ENCODE measurements around the gene SPON2. TPM values are rescaled to one million over a fixed set of nuclear protein-coding genes. Genes with fewer than 3 reads are reported as not detected.

The SPON2 gene
- total and polyA plus RNA-seq, 2 of the 4 experiments (the other 2 are of a cell fraction): 21.1 to 177 TPM

DNA sequence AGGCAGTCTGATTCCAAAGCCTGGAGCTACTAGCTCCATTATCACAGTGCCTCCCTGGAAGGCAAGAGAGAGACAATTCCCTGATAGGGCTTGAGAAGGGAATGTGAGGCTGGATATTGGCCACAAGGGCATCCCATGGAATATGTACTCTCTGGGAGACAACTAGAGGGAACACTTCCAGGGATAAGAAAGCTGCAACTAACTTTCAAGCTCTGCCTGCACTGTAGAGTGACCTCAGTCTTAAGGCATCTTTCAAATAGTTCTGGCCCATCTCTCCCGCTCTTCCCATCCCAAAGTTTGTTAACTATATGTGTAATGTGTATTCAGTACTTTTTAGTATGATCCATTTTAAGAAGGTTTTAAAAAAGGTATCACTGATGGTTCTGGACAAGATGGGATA is 45.9 kb downstream of the SPON2 start:
- POLR2A ChIA-PET (ENCODE audit: unreplicated experiment): interaction anchor here (0.5 kb wide), 1 partner anchor 22 kb away, joined by 4 read pairs; no protein-coding TSS in a partner anchor
- TF ChIP-seq, protein P1, sequence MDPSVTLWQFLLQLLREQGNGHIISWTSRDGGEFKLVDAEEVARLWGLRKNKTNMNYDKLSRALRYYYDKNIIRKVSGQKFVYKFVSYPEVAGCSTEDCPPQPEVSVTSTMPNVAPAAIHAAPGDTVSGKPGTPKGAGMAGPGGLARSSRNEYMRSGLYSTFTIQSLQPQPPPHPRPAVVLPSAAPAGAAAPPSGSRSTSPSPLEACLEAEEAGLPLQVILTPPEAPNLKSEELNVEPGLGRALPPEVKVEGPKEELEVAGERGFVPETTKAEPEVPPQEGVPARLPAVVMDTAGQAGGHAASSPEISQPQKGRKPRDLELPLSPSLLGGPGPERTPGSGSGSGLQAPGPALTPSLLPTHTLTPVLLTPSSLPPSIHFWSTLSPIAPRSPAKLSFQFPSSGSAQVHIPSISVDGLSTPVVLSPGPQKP (IDR thresholded peaks at IDR 0.05; ENCODE audit: borderline replicate concordance, low read depth, low read length): no peak
- TF ChIP-seq RCOR1 (IDR thresholded peaks at IDR 0.05; ENCODE audit: insufficient replicate concordance, low read length) (no peak), RFX5 (IDR thresholded peaks at IDR 0.05; ENCODE audit: low read depth, low read length) (no peak), CHD1 (IDR thresholded peaks at IDR 0.05; ENCODE audit: low read depth, low read length) (no peak), MXI1 (IDR thresholded peaks at IDR 0.05; ENCODE audit: borderline replicate concordance, low read depth, low read length) (no peak), MAFK (IDR thresholded peaks at IDR 0.05; ENCODE audit: low read depth, low read length) (no peak), NFE2L2 (IDR thresholded peaks at IDR 0.05; ENCODE audit: low read depth, low read length) (no peak), BHLHE40 (IDR thresholded peaks at IDR 0.05; ENCODE audit: low read depth, low read length) (no peak), FOS (IDR thresholded peaks at IDR 0.05; ENCODE audit: low read depth, low read length) (no peak), SMC3 (IDR thresholded peaks at IDR 0.05; ENCODE audit: low read depth, low read length) (no peak), POLR2A (IDR thresholded peaks at IDR 0.05; ENCODE audit: low read depth, low read length) (no peak), RAD21 (IDR thresholded peaks at IDR 0.05; ENCODE audit: low read length) (no peak), MAZ (IDR thresholded peaks at IDR 0.05; ENCODE audit: borderline replicate concordance, low read depth, low read length) (no peak), CEBPB (IDR thresholded peaks at IDR 0.05; ENCODE audit: low read depth, low read length) (no peak)
- TF ChIP-seq, protein P2, sequence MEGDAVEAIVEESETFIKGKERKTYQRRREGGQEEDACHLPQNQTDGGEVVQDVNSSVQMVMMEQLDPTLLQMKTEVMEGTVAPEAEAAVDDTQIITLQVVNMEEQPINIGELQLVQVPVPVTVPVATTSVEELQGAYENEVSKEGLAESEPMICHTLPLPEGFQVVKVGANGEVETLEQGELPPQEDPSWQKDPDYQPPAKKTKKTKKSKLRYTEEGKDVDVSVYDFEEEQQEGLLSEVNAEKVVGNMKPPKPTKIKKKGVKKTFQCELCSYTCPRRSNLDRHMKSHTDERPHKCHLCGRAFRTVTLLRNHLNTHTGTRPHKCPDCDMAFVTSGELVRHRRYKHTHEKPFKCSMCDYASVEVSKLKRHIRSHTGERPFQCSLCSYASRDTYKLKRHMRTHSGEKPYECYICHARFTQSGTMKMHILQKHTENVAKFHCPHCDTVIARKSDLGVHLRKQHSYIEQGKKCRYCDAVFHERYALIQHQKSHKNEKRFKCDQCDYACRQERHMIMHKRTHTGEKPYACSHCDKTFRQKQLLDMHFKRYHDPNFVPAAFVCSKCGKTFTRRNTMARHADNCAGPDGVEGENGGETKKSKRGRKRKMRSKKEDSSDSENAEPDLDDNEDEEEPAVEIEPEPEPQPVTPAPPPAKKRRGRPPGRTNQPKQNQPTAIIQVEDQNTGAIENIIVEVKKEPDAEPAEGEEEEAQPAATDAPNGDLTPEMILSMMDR (conservative IDR thresholded peaks at IDR 0.05; ENCODE audit: low read depth, low read length): no peak
- TF ChIP-seq, protein P3, sequence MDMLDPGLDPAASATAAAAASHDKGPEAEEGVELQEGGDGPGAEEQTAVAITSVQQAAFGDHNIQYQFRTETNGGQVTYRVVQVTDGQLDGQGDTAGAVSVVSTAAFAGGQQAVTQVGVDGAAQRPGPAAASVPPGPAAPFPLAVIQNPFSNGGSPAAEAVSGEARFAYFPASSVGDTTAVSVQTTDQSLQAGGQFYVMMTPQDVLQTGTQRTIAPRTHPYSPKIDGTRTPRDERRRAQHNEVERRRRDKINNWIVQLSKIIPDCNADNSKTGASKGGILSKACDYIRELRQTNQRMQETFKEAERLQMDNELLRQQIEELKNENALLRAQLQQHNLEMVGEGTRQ (IDR thresholded peaks at IDR 0.05; ENCODE audit: low read depth, low read length): no peak
- no TSS peak for BruUV-seq (replicated peaks)
- ATAC-seq (ENCODE audit: low read depth) (peak; percentile 31; the same call in 1 of the 2 replicates), DNase-seq (peak; percentile 33)
- CTCF ChIA-PET: no interaction called here
- no peak overlapping the region for H3K9ac ChIP-seq (ENCODE audit: low read depth, low read length)
- no peaks in the 10 kb centered on the region for H3K4me1 ChIP-seq (ENCODE audit: control insufficient read depth, insufficient read depth, low read length)
- intact Hi-C loops (cut with micrococcal nuclease) (no loop called here), in situ Hi-C loops (cut with MboI; ENCODE audit: low sequenced_read_pairs) (no loop called here), dilution Hi-C loops (cut with HindIII; ENCODE audit: low sequenced_read_pairs, unreplicated experiment) (no loop called here)
- no peak overlapping the region for H2AFZ ChIP-seq (replicated peaks; ENCODE audit: low read length, poor library complexity)
- H3K4me2 ChIP-seq (ENCODE audit: low read depth, low read length): no peak overlapping the region
- WGBS, 2 experiments (ENCODE audit: extremely low coverage in 2 of 2, insufficient read length in 1 of 2): no CpG with 5 or more reads among the region's 1 CpG
- H3K14ac ChIP-seq (replicated peaks; ENCODE audit: low read depth, low read length): no peak overlapping the region
- no peak overlapping the region for H3K23ac ChIP-seq (ENCODE audit: low read depth, low read length)
- H3K4ac ChIP-seq (ENCODE audit: low read depth, low read length): no peak overlapping the region
- no peak overlapping the region for H2AK5ac ChIP-seq (ENCODE audit: low read depth, low read length)
- no peak overlapping the region for H2BK5ac ChIP-seq (ENCODE audit: low read depth, low read length, poor library complexity, severe bottlenecking)
- no peaks in the 10 kb centered on the region for H3K79me1 ChIP-seq (ENCODE audit: low read depth in 1 of 2, low read length in 2 of 2)
- H3K9me1 ChIP-seq (ENCODE audit: insufficient read depth, low read length): no peaks in the 10 kb centered on the region
- H2AK9ac ChIP-seq (replicated peaks; ENCODE audit: low read depth, low read length, poor library complexity): no peak overlapping the region
- no peak overlapping the region for H2BK15ac ChIP-seq (ENCODE audit: low read depth, low read length)
- no peak overlapping the region for H3K27ac ChIP-seq (ENCODE audit: insufficient read depth, low read length)
- H3K9me3 ChIP-seq (ENCODE audit: control insufficient read depth, insufficient read depth, low read length): no peaks in the 10 kb centered on the region
- H3K18ac ChIP-seq (ENCODE audit: low read depth, low read length): no peak overlapping the region
- no peaks in the 10 kb centered on the region for H3K36me3 ChIP-seq (ENCODE audit: control insufficient read depth, insufficient read depth, low read length)
- H3K4me3 ChIP-seq (ENCODE audit: insufficient read depth, low read depth, low read length): no peak overlapping the region
- H2BK120ac ChIP-seq (ENCODE audit: low read depth, low read length): no peak overlapping the region
- no peaks in the 10 kb centered on the region for H4K20me1 ChIP-seq (ENCODE audit: insufficient read depth, low read length)
- H3K27me3 ChIP-seq (ENCODE audit: control insufficient read depth, insufficient read depth, low read length): peaks cover 21% of the 10 kb centered on the region
- no peak overlapping the region for H2BK20ac ChIP-seq (ENCODE audit: low read depth, low read length)
- no peak overlapping the region for H3K56ac ChIP-seq (ENCODE audit: extremely low read depth, insufficient read depth, low read length)
- H4K8ac ChIP-seq (ENCODE audit: low read depth in 2 of 2, low read length in 2 of 2): no peak overlapping the region
- H4K91ac ChIP-seq (ENCODE audit: insufficient read depth, low read depth, low read length): no peak overlapping the region
- no peak overlapping the region for H4K5ac ChIP-seq (ENCODE audit: low read depth, low read length)

Data from IMR-90 (cell line).